NCI-H69 (cell line): ENCODE data around the gene TTC17.
"Not testable (repeated sequence)": the region's sequence is repeated elsewhere in the genome, so short reads cannot be mapped to it uniquely, and the experiment has no call there.

Experiments used
- DNase-seq: peaks from one replicate; lab custom pipeline; 2025; lab: John Stamatoyannopoulos, UW

TTC17 gene

DNA sequence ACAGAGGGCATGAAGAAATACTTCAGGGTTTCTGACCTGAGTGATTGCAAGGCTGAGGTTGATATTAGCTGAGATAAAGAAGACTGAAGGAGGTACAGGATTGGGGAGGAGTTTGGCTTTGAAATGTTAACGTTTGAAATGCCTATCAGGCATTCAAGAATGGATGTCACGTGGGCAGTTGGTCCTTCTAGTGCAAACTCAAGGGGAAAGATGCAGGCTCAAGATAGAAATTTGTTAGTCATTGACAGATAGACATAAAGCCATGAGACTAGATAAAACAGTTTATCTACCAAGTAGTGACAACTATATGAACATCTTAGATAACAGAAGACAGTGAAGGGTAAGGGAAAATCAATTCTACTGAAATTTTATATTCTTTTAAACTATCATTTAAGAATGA, 23.1 kb downstream of the TTC17 start:
- no peak for DNase-seq

DNA sequence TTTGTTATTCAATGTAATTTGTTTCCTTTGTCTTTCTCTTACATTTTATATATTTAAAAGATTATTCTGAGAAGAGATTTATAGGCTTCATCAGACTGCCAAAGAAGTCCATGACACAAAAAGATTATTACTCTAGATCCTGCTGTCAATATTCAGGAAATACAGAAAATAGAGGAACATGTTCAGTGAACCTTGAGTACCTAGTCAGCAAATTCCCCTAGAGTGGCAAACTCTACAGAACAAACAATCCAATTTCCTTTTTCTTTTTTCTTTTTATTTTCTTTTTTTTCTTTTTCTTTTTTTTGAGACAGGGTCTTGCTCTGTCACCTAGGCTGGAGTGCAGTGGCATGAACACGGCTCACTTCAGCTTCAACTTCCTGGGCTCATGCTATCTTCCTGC, 23.9 kb downstream of the TTC17 start:
- DNase-seq, result no peak

DNA sequence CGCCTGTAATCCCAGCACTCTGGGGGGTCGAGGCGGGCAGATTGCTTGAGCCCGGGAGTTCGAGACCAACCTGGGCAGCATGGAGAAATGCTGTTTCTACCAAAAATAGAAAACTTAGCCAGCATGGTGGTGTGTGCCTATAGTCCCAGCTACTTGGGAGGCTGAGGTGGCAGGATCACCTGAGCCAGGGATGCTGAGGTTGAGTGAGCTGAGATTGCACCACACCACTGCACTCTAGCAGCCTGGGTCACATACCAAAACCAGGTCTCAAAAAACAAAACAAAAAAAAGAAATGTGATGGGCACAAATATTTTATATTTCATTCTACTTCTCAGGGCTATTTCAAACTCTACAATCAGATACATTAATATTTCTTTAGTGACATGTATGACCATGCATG, 25.7 kb downstream of the TTC17 start:
- no peak for DNase-seq

DNA sequence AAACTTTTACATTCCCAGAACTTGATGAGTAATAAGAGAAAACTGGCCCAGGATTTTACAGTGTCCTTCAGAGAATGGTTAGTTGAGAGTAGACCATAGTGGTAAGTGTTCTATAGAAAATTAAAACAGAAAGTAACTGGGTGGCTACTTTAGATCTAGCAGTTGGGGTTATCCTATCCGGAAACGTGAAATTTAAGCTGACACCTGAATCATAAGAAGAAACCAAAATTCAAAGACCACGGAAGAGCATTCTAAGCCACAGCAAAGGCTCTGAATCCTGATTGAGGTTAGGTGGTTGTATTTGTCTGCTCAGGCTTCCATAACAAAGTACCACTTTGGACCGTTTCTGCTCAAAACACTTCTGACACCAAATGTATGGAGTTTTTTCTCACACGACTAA, 34.0 kb downstream of the TTC17 start:
- no peak for DNase-seq

DNA sequence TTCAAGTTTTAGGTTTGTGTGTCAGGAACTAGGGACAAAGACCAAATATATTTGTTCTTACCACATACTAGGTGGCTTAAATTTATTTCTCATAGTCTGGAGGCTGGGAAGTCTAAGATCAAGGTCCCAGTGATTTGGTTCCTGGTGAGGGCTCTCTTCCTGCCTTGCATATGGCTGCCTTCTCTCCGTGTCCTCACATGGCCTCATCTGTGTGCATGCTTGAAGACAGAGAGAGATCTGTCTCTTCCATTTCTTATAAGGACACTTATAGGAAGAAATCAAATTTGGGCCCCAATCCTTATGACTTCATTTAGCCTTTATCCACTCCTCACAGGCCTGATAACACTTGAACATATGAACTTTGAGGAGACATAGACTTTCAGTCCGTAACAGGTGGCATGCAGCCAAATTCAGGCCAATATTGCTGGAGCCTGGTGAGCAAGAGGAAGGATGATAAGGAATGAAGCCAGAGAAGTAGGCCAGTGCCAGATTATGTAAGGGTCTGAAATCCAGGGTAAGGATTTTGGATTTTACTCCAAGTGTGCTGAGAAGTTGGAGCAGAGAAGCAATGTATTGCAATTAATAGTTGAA, 35.1 kb downstream of the TTC17 start:
- no peak for DNase-seq

- DNase-seq, result no peak
Measured at GRCh38 chr11:43396617-43397016, 37.9 kb downstream of the TTC17 start.

DNA sequence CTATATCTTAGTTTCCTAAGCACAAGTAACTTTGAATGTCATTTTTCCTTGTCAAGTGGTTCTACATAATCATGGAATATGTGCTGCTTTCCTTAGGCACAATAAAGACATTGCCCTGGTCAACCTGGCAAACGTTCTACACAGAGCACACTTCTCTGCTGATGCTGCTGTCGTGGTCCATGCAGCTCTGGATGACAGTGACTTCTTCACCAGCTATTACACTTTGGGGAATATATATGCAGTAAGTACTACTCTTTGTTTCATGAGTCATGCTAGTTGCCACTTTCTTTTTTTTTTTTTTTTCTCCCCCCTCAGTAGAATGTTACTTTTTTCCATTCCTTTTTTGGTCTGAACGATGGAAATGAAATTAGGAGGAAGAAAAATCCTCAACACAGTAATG, 38.5 kb downstream of the TTC17 start:
- DNase-seq, result no peak

DNA sequence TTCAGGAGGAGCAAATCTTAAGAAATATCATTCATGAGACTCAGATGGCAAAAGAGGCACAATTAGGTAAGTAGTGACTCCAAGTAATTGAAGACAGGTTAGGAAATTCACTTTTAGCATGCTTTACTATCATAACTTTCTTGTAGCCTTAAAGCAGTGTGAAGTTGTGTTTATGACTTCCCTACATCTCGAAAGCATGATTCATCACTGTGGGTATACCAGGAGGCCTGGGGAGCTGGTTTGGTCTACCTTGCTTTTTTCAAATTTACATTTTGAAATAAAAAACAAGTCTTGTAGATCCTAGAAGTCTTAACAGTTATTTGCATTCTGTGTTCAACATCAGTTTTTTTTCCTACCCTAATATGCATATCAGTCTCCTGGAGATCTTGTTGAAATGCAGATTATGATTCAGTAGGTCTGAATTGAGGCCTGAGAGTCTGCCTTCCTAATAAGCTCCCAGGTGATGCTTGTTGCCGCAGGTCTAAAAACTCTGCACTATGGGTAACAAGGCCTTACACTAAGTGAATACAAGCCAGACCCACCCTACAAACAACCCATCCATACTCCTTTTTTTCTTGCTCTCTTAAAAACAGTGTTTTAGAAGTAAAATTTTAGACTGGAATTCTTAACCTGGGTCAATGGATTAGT, 41.4 kb downstream of the TTC17 start:
- DNase-seq, result no peak

GRCh38 chr11:43401252-43401651, 42.5 kb downstream of the TTC17 start:
- DNase-seq, result no peak

DNA sequence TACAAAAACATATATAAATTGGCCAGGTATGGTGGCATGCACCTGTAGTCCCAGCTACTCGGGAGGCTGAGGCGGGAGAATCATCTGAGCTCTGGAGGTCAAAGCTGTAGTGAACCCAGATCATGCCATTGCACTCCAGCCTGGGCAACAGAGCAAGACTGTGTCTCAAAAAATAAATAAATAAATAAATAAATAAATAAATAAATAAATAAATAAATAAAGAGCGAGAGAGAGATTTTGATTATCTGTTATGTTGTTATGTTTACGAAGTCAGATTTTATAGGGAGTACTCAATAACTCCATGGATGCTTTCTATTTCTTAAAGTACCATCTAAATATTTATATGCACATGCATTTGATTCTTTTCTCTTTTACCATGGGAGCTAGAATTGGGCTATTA, 43.1 kb downstream of the TTC17 start:
- DNase-seq, result not testable (repeated sequence)

DNA sequence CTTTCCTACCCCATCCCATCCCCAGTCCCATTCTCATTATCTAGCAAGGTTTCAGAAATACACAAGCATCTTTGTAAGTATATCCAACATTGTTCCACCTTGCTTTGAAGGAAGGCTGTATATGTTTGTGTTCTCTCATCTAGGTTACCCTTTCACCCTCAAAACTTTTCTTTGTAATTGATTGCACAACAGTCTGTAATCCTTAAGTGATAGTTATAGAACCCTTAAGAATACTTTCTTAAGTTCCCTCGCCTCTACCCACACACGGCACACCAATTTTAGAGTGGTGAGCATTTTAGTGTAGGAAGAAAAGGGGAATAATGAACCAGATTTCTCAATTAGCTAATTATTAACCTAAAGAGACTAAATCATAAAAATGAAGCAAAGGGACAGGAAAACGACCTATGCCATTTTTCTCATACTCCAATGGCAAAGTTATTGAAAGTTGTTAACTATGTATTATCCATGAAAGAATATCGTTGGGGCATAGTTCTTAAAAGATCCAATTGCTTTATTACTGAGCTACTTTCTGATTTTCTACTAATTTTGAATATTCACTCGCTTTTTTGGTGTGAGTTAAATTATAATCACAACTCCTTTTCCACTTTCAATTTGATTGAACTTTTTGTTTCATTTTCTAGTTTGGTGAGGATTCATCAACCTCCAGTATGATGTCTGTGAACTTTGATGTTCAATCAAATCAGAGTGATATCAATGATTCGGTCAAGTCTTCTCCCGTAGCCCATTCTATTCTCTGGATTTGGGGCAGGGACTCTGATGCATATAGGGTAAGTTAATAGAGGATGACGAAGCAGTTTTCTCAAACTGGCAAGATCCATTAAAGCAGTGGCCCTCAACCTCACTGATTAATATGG, 44.9 kb downstream of the TTC17 start:
- no peak for DNase-seq

DNA sequence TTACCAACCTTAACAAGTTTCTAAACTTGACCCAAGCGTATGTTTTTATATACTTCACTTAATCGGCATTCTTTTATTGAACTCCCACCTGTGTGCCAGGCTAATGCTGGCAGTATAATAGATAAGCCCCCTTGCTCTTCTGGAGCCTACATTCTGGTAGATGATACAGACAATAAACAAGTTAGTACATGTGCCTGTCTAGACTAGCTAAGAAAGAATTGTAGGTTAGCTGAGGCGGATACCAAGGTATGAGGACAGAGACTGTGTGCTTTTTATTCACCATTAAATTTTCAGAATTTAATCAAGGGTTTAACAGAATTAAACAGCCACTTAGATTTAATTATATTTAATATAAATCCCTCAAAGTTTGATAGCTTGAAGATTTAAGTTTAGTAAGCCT, 45.7 kb downstream of the TTC17 start:
- no peak for DNase-seq

- DNase-seq, result no peak
Measured at GRCh38 chr11:43404836-43405479, 46.2 kb downstream of the TTC17 start.

DNA sequence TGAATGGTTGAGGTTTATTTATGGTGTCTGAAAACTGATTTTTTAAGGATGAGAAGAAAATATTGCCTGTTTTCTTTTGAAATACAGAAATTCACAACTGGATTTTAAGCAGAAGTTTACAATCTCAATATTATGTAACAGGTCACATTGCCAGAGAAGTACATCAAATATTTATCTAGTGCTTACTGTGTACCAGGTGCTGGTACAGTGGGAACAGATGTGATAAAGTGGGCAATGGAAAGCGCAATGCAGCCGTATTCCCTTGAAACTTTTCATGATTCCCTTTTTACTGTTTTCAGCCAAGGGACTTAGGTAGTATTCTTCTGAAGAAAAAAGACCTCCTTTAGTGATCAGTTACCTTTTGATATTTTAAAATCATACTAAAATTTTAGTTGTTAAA, 49.6 kb downstream of the TTC17 start:
- no peak for DNase-seq

- no peak for DNase-seq
Measured at GRCh38 chr11:43410394-43410793, 51.7 kb downstream of the TTC17 start.

- no peak for DNase-seq
Measured at GRCh38 chr11:43418197-43418596, 59.5 kb downstream of the TTC17 start.

GRCh38 chr11:43419460-43419859, 60.7 kb downstream of the TTC17 start:
- DNase-seq, result peak; percentile 34

GRCh38 chr11:43427971-43428370, 69.3 kb downstream of the TTC17 start:
- DNase-seq, result no peak

DNA sequence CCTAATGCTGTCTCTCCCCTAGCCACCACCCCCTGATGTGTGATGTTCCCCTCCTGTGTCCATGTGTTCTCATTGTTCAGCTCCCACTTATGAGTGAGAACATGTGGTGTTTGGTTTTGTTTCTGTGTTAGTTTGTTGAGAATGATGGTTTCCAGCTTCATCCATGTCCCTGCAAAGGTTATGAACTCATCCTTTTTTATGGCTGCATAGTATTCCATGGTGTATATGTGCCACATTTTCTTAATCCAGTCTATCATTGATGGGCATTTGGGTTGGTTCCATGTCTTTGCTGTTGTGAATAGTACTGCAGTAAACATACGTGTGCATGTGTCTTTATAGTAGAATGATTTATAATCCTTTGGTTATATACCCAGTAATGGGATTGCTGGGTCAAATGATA, 72.2 kb downstream of the TTC17 start:
- not testable (repeated sequence) for DNase-seq

- DNase-seq, result no peak
Measured at GRCh38 chr11:43434893-43435292, 76.2 kb downstream of the TTC17 start.

GRCh38 chr11:43440486-43440885, 81.8 kb downstream of the TTC17 start:
- no peak for DNase-seq

DNA sequence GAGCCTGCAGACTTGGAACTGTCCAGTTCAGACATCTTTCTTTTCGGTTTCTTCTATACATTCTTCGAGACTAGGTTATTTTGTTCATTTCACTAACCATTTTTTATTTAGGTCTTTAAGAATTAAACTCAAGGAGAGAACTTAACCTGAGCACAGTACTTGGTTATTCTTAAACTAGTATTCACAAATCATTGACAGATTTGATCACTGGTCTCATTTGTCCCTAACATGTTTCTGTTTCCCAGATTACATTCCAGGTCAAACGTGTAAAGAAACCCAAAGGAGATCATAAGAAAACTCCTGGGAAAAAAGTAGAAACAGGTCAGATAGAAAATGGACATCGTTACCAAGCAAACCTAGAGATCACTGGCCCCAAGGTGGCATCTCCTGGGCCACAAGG, 85.1 kb downstream of the TTC17 start:
- DNase-seq, result no peak

GRCh38 chr11:43447151-43447550, 88.4 kb downstream of the TTC17 start:
- no peak for DNase-seq
